SK-N-MC (cell line): ENCODE measurements around the gene PTGDS.

Experiments used
- EZH2 ChIP-seq: fragments of 200-600 bp; sonication (generic); IDR thresholded peaks from one replicate; pipeline ENCODE4 v1.6.1; 2017; ENCODE audit warnings: antibody characterized with exemption
- POLR2AphosphoS5 ChIP-seq: IDR thresholded peaks from 2 replicates; pipeline ENCODE4 v1.6.1; 2012; ENCODE audit warnings: mild to moderate bottlenecking, low read depth, low read length, borderline replicate concordance

DNA sequence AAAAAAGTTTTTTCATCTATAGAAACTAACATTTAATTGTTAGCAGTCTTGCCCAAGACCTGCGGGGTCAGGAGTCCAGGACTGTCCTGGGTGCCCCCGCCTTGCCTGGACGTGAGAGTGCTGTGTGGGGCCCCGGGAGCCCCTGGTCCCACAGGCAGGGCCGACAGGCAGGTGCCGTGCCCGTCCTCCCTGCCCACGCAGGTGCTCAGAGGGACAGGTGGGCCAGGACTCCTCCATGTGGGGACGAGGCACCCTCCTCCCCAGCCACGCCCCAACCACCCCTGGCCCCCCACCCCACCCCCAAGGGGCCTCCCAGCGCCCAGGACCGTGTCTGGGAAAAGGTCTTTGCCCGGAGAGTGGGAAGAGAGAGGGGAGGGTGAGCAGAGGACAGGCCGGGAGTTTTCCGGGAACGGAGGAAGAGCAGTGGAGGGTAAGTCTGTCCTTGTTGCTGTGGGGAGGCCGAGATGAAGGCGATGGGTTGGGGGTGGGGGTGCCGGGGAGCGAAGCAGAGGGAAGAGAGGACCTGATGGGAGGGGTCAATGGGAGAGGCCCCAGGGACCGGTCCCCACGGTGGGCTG lies 28.0 kb upstream of the PTGDS start:
- no peak for TF ChIP-seq EZH2
- TF ChIP-seq POLR2AphosphoS5 = no peak
